Measurements from ENCODE around the gene GMDS. TPM values are rescaled to one million over a fixed set of nuclear protein-coding genes. Genes with fewer than 3 reads are reported as not detected.

GMDS gene
- total RNA-seq, 2 donors from 2014 or later, result 19.6 to 36.3 TPM

- no peaks in the 10 kb centered on the region for H3K4me1 Mint-ChIP-seq
- H3K4me3 Mint-ChIP-seq, result no peak overlapping the region
- no peaks in the 10 kb centered on the region for H3K36me3 Mint-ChIP-seq (ENCODE audit: low read depth)
- no peaks in the 10 kb centered on the region for H3K9me3 Mint-ChIP-seq
- H3K27ac Mint-ChIP-seq, result no peak overlapping the region
- H3K27me3 Mint-ChIP-seq, result no peaks in the 10 kb centered on the region
- no peak for ATAC-seq (replicated peaks)
Measured at GRCh38 chr6:1657771-1658165, 587.6 kb downstream of the GMDS start.

GRCh38 chr6:1657116-1657770 is 588.2 kb downstream of the GMDS start:
- no peaks in the 10 kb centered on the region for H3K27me3 Mint-ChIP-seq
- H3K27ac Mint-ChIP-seq, result no peak overlapping the region
- H3K4me1 Mint-ChIP-seq, result no peaks in the 10 kb centered on the region
- no peak for ATAC-seq (replicated peaks)
- no peaks in the 10 kb centered on the region for H3K9me3 Mint-ChIP-seq
- no peaks in the 10 kb centered on the region for H3K36me3 Mint-ChIP-seq (ENCODE audit: low read depth)
- no peak overlapping the region for H3K4me3 Mint-ChIP-seq

DNA sequence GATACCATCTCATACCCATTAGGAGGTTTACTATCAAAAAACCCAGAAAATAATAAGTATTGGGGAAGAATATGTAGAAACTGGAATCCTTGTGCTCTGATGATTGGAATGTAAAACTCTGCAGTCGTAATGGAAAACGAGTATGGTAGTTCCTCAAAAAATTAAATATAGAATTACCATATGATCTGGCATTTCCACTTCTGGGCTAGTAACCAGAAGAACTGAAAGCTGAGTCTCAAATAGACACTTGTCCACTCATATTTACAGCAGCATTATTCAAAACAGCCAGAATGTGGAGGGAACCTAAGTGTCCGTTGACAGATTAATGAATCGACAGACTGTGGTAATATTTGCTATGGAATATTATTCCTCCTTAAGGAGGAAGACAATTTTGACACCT is 591.4 kb downstream of the GMDS start:
- H3K4me1 Mint-ChIP-seq, result no peaks in the 10 kb centered on the region

DNA sequence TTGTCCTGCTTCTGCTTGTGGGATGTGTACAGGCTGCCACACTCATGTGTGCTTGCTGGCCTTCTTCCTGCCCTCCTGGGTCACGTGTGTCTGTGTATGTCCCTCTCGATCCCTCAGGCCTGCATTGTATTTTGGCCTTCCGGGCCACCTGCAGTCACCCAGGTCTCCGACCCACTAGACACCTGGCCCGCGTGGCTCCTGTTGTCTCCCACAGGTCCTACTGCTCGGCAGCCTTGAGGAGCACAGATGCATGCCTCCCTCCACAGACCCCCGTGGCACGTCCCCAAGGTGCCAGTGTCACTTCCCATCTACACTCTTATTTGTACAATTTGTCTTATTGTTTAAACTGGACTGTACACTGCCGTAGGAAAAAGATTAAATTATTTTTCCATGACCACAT is 592.6 kb downstream of the GMDS start:
- Mint-ChIP-seq H3K36me3 (ENCODE audit: low read depth) (no peaks in the 10 kb centered on the region), H3K27me3 (no peaks in the 10 kb centered on the region), H3K27ac (no peak overlapping the region), H3K9me3 (no peaks in the 10 kb centered on the region), H3K4me1 (no peaks in the 10 kb centered on the region), H3K4me3 (no peak overlapping the region)
- no peak for ATAC-seq (replicated peaks)

More for the DNA sequence above, 591.4 kb downstream of the GMDS start:
- Mint-ChIP-seq H3K27me3 (no peaks in the 10 kb centered on the region), H3K36me3 (ENCODE audit: low read depth) (no peaks in the 10 kb centered on the region), H3K9me3 (no peaks in the 10 kb centered on the region), H3K4me3 (no peak overlapping the region), H3K27ac (no peak overlapping the region)
- no peak for ATAC-seq (replicated peaks)

DNA sequence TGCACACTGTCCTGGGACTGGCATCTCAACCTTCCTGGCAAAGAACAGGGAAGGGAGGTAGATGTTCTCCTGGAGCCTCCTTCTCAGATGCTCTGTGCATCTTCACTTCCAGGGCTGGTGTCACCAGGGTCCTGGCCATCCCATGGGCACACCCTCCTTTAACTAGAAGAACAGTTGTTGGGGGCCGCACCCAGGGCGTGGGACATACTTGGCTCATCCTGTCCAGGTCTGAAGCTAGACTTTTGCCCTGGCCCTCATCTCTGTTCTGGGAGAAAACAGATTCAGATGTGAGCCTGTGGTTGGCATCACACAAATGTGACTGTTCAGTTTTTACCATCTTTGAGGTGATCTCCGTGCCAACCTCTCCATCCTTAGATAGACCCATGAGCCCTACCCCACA is 594.0 kb downstream of the GMDS start:
- H3K36me3 Mint-ChIP-seq (ENCODE audit: low read depth), result no peaks in the 10 kb centered on the region
- no peaks in the 10 kb centered on the region for H3K9me3 Mint-ChIP-seq
- H3K27ac Mint-ChIP-seq, result no peak overlapping the region
- no peak for ATAC-seq (replicated peaks)
- H3K4me3 Mint-ChIP-seq, result no peak overlapping the region
- no peaks in the 10 kb centered on the region for H3K4me1 Mint-ChIP-seq
- no peaks in the 10 kb centered on the region for H3K27me3 Mint-ChIP-seq

- ATAC-seq (replicated peaks), result no peak
- H3K9me3 Mint-ChIP-seq, result no peaks in the 10 kb centered on the region
- H3K36me3 Mint-ChIP-seq (ENCODE audit: low read depth), result no peaks in the 10 kb centered on the region
- H3K27ac Mint-ChIP-seq, result no peak overlapping the region
- H3K27me3 Mint-ChIP-seq, result no peaks in the 10 kb centered on the region
- H3K4me3 Mint-ChIP-seq, result no peak overlapping the region
- H3K4me1 Mint-ChIP-seq, result no peaks in the 10 kb centered on the region
Measured at GRCh38 chr6:1645466-1646185, 599.8 kb downstream of the GMDS start.

- no peaks in the 10 kb centered on the region for H3K36me3 Mint-ChIP-seq (ENCODE audit: low read depth)
- no peaks in the 10 kb centered on the region for H3K27me3 Mint-ChIP-seq
- no peaks in the 10 kb centered on the region for H3K4me1 Mint-ChIP-seq
- no peak overlapping the region for H3K27ac Mint-ChIP-seq
- no peak for ATAC-seq (replicated peaks)
- H3K4me3 Mint-ChIP-seq, result no peak overlapping the region
- no peaks in the 10 kb centered on the region for H3K9me3 Mint-ChIP-seq
Measured at GRCh38 chr6:1644516-1645060, 600.8 kb downstream of the GMDS start.

DNA sequence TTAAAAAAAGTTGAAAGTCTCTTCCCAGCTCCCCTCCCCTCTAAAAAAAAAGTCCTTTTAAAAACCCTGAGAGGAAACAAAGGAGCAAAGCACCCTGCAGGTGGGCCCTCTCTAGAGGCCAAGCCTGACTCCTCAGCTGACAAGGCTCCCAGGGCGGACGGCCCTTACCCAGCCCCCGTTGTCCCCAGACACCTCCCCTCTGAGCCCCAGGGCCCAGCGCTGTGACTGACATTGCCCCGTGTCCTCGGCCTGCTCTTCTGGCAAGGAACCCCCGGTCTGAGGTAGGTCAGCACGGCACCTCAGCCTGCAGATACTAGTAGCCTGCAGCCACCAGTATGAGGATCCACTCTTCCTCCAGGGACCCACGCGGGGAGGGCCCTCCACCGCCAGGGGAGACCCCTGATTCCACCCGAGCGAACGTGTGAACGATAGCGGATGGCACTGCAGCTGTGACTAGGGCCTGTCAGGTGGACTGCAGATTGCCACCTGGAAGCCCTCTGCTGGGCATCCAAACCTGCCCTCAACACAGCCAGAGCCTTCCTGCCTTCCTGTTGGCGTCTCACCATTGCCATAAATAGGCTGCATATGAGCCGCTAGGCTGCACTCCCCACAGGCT is 601.5 kb downstream of the GMDS start:
- ATAC-seq (replicated peaks), result no peak
- no peaks in the 10 kb centered on the region for H3K36me3 Mint-ChIP-seq (ENCODE audit: low read depth)
- H3K9me3 Mint-ChIP-seq, result no peaks in the 10 kb centered on the region
- H3K27me3 Mint-ChIP-seq, result no peaks in the 10 kb centered on the region
- no peak overlapping the region for H3K4me3 Mint-ChIP-seq
- no peak overlapping the region for H3K27ac Mint-ChIP-seq
- no peaks in the 10 kb centered on the region for H3K4me1 Mint-ChIP-seq

- Mint-ChIP-seq H3K4me3 (no peak overlapping the region), H3K36me3 (ENCODE audit: low read depth) (no peaks in the 10 kb centered on the region), H3K27ac (no peak overlapping the region), H3K27me3 (no peaks in the 10 kb centered on the region), H3K4me1 (no peaks in the 10 kb centered on the region), H3K9me3 (no peaks in the 10 kb centered on the region)
- ATAC-seq (replicated peaks), result no peak
Measured at GRCh38 chr6:1643111-1643510, 602.3 kb downstream of the GMDS start.

DNA sequence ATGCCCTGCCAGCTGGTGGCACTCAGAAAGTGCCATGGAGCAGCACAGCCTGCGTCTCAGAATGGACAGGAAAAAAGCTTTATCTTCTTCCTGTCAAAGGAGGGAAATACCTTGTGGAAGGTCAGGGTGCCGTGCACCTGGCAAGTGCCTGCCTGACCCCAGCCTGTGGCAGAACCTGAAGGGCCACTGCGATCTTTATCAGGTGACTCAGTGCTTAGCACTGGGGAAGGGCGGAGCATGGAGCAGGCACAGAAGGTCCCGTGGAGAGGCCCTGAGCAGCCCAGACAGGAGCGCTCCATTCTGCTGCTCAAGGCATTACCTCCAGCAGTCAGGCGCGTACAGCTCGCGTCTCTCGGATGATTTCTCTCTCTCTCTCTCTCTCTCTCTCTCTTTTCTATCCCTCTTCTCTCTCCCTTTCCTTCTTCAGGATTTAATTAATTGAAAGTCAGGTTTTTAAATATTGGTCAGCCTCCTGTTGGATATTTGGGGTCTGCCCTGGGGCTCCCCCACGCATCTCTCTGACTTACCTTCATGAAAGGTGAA is 604.0 kb downstream of the GMDS start:
- H3K27me3 Mint-ChIP-seq, result no peaks in the 10 kb centered on the region
- H3K9me3 Mint-ChIP-seq, result no peaks in the 10 kb centered on the region
- no peaks in the 10 kb centered on the region for H3K4me1 Mint-ChIP-seq
- ATAC-seq (replicated peaks), result no peak
- no peak overlapping the region for H3K4me3 Mint-ChIP-seq
- no peaks in the 10 kb centered on the region for H3K36me3 Mint-ChIP-seq (ENCODE audit: low read depth)
- H3K27ac Mint-ChIP-seq, result no peak overlapping the region

DNA sequence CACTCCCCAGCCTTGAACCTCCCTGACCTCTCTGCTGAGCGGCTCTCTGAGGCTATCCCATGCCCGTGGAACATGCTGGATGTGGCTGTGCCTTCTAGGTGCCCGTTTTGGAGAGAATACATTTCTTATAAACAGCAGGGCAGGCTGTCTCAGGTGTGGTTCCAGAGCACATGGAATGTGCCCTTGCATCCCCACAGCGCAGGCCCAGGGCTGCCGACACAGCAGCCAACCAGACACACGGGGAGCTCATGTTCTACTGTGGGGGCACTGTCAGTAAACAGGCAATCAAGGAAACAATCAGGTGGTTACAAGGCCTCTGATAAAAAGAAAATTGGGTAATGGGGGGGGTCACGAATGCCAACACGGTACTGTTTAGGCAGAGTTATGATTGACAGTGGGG is 604.9 kb downstream of the GMDS start:
- no peak for ATAC-seq (replicated peaks)
- H3K4me1 Mint-ChIP-seq, result no peaks in the 10 kb centered on the region
- H3K4me3 Mint-ChIP-seq, result no peak overlapping the region
- H3K36me3 Mint-ChIP-seq (ENCODE audit: low read depth), result no peaks in the 10 kb centered on the region
- no peak overlapping the region for H3K27ac Mint-ChIP-seq
- no peaks in the 10 kb centered on the region for H3K9me3 Mint-ChIP-seq
- no peaks in the 10 kb centered on the region for H3K27me3 Mint-ChIP-seq

- Mint-ChIP-seq H3K36me3 (ENCODE audit: low read depth) (no peaks in the 10 kb centered on the region), H3K9me3 (no peaks in the 10 kb centered on the region), H3K27me3 (peaks cover 4% of the 10 kb centered on the region), H3K4me3 (no peak overlapping the region), H3K4me1 (no peaks in the 10 kb centered on the region), H3K27ac (no peak overlapping the region)
- no peak for ATAC-seq (replicated peaks)
Measured at GRCh38 chr6:1639430-1639829, 606.0 kb downstream of the GMDS start.

GRCh38 chr6:1636971-1637871 is 608.2 kb downstream of the GMDS start:
- Mint-ChIP-seq H3K4me3 (no peak overlapping the region), H3K9me3 (no peaks in the 10 kb centered on the region), H3K36me3 (ENCODE audit: low read depth) (no peaks in the 10 kb centered on the region), H3K27me3 (peaks cover 10% of the 10 kb centered on the region), H3K4me1 (no peaks in the 10 kb centered on the region), H3K27ac (no peak overlapping the region)
- no peak for ATAC-seq (replicated peaks)

DNA sequence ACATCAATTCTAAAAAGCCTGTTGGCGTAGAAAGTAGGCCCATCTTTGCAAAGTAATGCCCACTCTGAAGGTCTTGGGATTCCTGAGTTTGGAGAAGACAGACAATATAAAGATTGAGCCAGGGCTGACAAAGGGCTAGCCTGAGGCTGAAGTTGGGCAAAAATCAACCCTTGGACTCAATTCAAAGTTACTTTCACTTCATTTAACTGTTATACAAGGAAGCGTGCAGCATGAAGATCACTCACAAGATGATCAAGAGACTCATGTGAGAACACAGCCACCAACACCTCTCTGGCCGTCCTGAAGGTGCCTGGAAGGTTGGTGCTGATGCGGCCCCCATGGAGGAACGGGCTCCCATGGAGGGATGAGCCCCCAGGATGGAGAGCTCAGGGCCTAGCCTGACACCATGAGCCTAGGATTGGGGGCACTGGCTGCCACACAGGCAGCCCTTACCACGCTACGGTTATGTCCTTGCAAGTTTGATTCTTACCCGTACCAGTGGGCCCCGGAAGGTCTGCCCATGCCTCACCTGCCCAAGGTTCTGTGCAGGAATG is 609.1 kb downstream of the GMDS start:
- H3K27me3 Mint-ChIP-seq, result peaks cover 10% of the 10 kb centered on the region
- H3K9me3 Mint-ChIP-seq, result no peaks in the 10 kb centered on the region
- no peaks in the 10 kb centered on the region for H3K4me1 Mint-ChIP-seq
- H3K36me3 Mint-ChIP-seq (ENCODE audit: low read depth), result no peaks in the 10 kb centered on the region
- ATAC-seq (replicated peaks), result no peak
- no peak overlapping the region for H3K4me3 Mint-ChIP-seq
- no peak overlapping the region for H3K27ac Mint-ChIP-seq
